Vagina (tissue), 2 donors: ENCODE measurements around the gene MSI2.

ENCODE experiments used
- CTCF ChIP-seq, 3 experiments: fragments of 450-650 bp in 2 of 3; fragments of 200-600 bp in 1 of 3; sonication (generic) in 1 of 3; IDR thresholded peaks; one replicate each; pipeline ENCODE4 v1.5.1; 2017 to 2019; ENCODE audit warnings: antibody characterized with exemption in 3 of 3, mild to moderate bottlenecking in 2 of 3, moderate library complexity in 2 of 3
- POLR2A ChIP-seq, 2 donors: fragments of 450-650 bp; IDR thresholded peaks; one replicate each; pipeline ENCODE4 v1.6.1; 2017; ENCODE audit warnings: antibody characterized with exemption in 2 of 2, mild to moderate bottlenecking in 2 of 2, moderate library complexity in 2 of 2

GRCh38 chr17:57440522-57441269, 184.4 kb downstream of the MSI2 start:
- no peak for TF ChIP-seq CTCF (IDR thresholded peaks at IDR 0.05)
- no peak for TF ChIP-seq POLR2A (IDR thresholded peaks at IDR 0.05)
